ENCODE measurements around the gene ATP11A. TPM values are rescaled to one million over a fixed set of nuclear protein-coding genes. Genes with fewer than 3 reads are reported as not detected.

Gene ATP11A
- total RNA-seq, 1 donor from 2014 or later, result 377 TPM

- intact Hi-C loops (cut with DNase I), result no loop called here
- no peak overlapping the region for H3K27ac ChIP-seq
These were observed 228.4 kb downstream of the ATP11A start for GRCh38 chr13:112918266-112918665.

GRCh38 chr13:112918746-112919145, 228.9 kb downstream of the ATP11A start:
- Histone ChIP-seq H3K4me1 (no peaks in the 10 kb centered on the region), H3K4me3 (no peak overlapping the region), H3K27me3 (no peaks in the 10 kb centered on the region), H3K9me3 (no peaks in the 10 kb centered on the region), H3K27ac (no peak overlapping the region), H3K36me3 (no peaks in the 10 kb centered on the region)
- DNase-seq, result no peak
- ATAC-seq, result no peak
- TF ChIP-seq CTCF (IDR thresholded peaks at IDR 0.05), result no peak
- intact Hi-C loops (cut with DNase I), result no loop called here

More at GRCh38 chr13:112918266-112918665, 228.4 kb downstream of the ATP11A start:
- DNase-seq (no peak), ATAC-seq (no peak)
- no peak for TF ChIP-seq CTCF (IDR thresholded peaks at IDR 0.05)
- Histone ChIP-seq H3K9me3 (no peaks in the 10 kb centered on the region), H3K36me3 (no peaks in the 10 kb centered on the region), H3K4me1 (no peaks in the 10 kb centered on the region), H3K4me3 (no peak overlapping the region), H3K27me3 (no peaks in the 10 kb centered on the region)

- Histone ChIP-seq H3K27ac (no peak overlapping the region), H3K4me3 (no peak overlapping the region), H3K36me3 (no peaks in the 10 kb centered on the region), H3K9me3 (no peaks in the 10 kb centered on the region), H3K4me1 (peaks cover 2% of the 10 kb centered on the region), H3K27me3 (no peaks in the 10 kb centered on the region)
- DNase-seq (no peak), ATAC-seq (no peak)
- intact Hi-C loops (cut with DNase I), result no loop called here
- TF ChIP-seq CTCF (IDR thresholded peaks at IDR 0.05), result no peak
These were observed 234.1 kb downstream of the ATP11A start for GRCh38 chr13:112923962-112924361.

- Histone ChIP-seq H3K4me1 (peaks cover 4% of the 10 kb centered on the region), H3K4me3 (no peak overlapping the region), H3K27me3 (no peaks in the 10 kb centered on the region), H3K27ac (no peak overlapping the region), H3K9me3 (no peaks in the 10 kb centered on the region), H3K36me3 (no peaks in the 10 kb centered on the region)
- no peak for TF ChIP-seq CTCF (IDR thresholded peaks at IDR 0.05)
- DNase-seq, result no peak
- intact Hi-C loops (cut with DNase I), result no loop called here
- no peak for ATAC-seq
These were observed 234.5 kb downstream of the ATP11A start for GRCh38 chr13:112924365-112924764.

- H3K9me3 ChIP-seq, result no peaks in the 10 kb centered on the region
- peaks cover 10% of the 10 kb centered on the region for H3K4me1 ChIP-seq
- ATAC-seq (peak; percentile 14), DNase-seq (no peak)
- no peaks in the 10 kb centered on the region for H3K36me3 ChIP-seq
- no peak for TF ChIP-seq CTCF (IDR thresholded peaks at IDR 0.05)
- peaks cover 2% of the 10 kb centered on the region for H3K27me3 ChIP-seq
- no peak overlapping the region for H3K4me3 ChIP-seq
- intact Hi-C loops (cut with DNase I), result no loop called here
- H3K27ac ChIP-seq, result no peak overlapping the region
These were observed 236.2 kb downstream of the ATP11A start for GRCh38 chr13:112926003-112926402.

GRCh38 chr13:112926993-112927392, 237.2 kb downstream of the ATP11A start:
- no peak overlapping the region for H3K27ac ChIP-seq
- no peak for TF ChIP-seq CTCF (IDR thresholded peaks at IDR 0.05)
- no peak for DNase-seq
- H3K27me3 ChIP-seq, result peaks cover 9% of the 10 kb centered on the region
- peaks cover 10% of the 10 kb centered on the region for H3K4me1 ChIP-seq
- intact Hi-C loops (cut with DNase I), result no loop called here
- no peaks in the 10 kb centered on the region for H3K9me3 ChIP-seq
- no peak for ATAC-seq
- H3K4me3 ChIP-seq, result no peak overlapping the region
- no peaks in the 10 kb centered on the region for H3K36me3 ChIP-seq

All from upper lobe of right lung (tissue), 1 donor.